ENCODE results near the gene ZBTB43.
A peak's percentile ranks its signal among the peaks of the same experiment; 100 is the strongest.

ZBTB43 gene

DNA sequence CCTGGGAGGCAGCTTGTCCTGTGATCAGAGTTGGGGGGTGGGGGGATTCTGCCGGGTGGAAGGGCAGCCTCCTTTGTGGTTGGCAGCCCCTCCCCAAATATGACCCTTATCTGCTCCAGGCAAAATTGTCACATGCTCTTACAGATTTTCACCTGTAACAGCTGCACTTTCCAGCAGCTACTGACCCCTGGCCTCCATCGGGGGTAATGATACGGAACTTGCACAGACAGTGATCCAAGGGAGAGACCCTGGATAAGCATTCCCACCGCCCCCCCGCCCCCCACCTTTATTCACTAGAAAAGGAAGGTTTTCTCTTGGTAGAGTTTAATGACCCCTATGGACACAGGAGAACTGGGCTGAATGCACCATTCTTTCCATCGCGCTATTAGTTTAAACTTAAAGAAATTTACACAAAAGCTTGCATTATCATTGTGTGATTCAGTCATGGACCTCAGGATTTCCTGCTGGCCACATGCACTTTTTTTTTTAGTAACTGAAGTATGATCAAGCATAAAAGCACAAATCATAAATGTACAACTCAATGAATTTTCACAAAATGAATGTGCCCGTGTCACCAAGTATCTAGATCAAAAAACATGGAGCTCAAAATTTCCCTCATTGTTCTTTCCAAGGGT, 44.9 kb downstream of the ZBTB43 start:
- H3K9me3 ChIP-seq (ENCODE audit: insufficient read depth, low read depth, low read length), result no peaks in the 10 kb centered on the region
- no peak overlapping the region; the same call in 1 of the 2 replicates for H3K9ac ChIP-seq (ENCODE audit: low read depth, low read length)
- no peaks in the 10 kb centered on the region for H3K36me3 ChIP-seq (ENCODE audit: insufficient read depth, low read depth, low read length)
- no peak overlapping the region for H3K27ac ChIP-seq (ENCODE audit: low read length)
- no peak overlapping the region for H3K4me3 ChIP-seq (ENCODE audit: low read length)
- H3K27me3 ChIP-seq (ENCODE audit: insufficient read depth, low read length), result peaks cover 11% of the 10 kb centered on the region; the same call in 1 of the 2 replicates
- no peaks in the 10 kb centered on the region for H3K4me1 ChIP-seq (ENCODE audit: insufficient read depth, low read length)

DNA sequence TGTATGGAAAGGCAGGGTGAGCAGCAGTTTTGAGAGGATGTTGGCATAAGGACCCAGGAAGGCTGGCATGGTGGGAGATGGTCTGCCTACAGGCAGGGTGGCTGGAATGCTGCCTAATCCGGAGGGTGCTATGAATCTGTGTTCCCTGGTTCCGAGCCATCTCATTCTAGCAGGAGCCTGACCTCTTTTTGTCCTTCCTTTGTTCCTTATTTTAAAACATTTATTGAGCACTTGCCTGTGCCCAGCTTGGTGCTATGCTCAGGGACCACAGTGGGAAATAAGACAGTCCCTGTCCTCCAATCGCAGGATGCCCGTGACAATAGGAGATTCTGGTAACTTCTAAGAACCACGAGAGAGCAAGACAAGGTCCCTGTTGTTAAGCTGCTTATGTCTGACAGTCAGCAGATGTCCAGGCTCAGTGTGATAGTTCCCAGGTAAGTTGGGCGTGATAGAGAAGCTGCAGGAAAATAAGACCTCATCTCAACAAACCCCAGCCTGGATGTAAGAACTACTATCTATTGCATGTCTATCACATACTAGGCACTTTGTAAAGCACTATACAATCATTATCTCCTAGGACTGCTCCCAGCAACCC, 46.5 kb downstream of the ZBTB43 start:
- Histone ChIP-seq H3K27me3 (ENCODE audit: insufficient read depth, low read length) (peaks cover 11% of the 10 kb centered on the region; the same call in 1 of the 2 replicates), H3K4me1 (ENCODE audit: insufficient read depth, low read length) (no peaks in the 10 kb centered on the region), H3K36me3 (ENCODE audit: insufficient read depth, low read depth, low read length) (no peaks in the 10 kb centered on the region), H3K4me3 (ENCODE audit: low read length) (no peak overlapping the region), H3K9me3 (ENCODE audit: insufficient read depth, low read depth, low read length) (no peaks in the 10 kb centered on the region), H3K27ac (ENCODE audit: low read length) (no peak overlapping the region), H3K9ac (ENCODE audit: low read depth, low read length) (no peak overlapping the region)

DNA sequence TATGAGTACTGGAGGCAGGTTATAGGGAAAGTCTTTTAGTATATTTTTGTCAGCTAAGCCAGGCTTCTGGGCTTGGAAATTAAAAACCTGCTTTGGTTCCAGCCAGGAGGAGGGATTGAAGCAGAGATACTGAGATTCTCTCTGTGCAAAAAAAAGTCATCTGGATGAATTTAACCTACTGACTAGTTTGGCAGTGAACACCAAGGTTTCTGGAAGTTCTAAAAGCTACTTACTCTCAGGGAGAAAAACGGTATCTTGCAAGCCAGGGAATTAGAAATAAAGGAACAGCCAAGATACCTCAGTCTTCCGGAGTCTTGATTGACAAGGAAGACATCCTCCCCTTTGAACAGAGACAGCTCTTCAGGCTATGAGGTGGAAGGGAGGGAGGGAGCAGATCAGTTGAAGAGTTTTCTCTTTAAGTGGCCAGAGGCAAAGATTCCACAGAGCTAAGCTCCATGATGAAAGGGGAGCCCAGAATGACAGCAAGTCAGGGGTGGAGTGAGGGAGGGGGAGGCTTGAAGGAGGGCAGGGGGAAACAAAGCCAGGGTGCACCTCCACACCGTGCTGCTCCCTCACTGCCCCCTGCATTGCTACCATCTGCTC, 47.3 kb downstream of the ZBTB43 start:
- Histone ChIP-seq H3K36me3 (ENCODE audit: insufficient read depth, low read depth, low read length) (no peaks in the 10 kb centered on the region), H3K27me3 (ENCODE audit: insufficient read depth, low read length) (peaks cover 12% of the 10 kb centered on the region; the same call in 1 of the 2 replicates), H3K9me3 (ENCODE audit: insufficient read depth, low read depth, low read length) (no peaks in the 10 kb centered on the region), H3K9ac (ENCODE audit: low read depth, low read length) (no peak overlapping the region), H3K4me3 (ENCODE audit: low read length) (no peak overlapping the region), H3K27ac (ENCODE audit: low read length) (no peak overlapping the region), H3K4me1 (ENCODE audit: insufficient read depth, low read length) (no peaks in the 10 kb centered on the region)

DNA sequence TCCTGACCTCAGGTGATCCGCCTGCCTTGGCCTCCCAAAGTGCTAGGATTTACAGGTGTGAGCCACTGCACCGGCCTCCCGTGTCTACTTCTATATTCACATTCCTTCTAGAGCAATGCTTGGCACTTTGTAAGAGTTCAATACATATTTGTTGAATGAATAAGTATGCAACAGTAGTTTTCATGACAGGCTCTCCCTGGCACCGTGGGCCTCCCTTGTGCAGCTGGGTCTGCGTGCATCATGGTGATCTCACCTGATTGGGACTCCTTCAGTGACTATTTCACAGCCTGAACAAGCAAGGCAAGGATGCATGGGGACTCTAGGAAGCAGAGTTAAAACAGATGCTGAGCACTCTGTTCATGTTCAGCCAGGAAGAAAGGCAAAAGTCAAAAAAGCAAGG, 48.8 kb downstream of the ZBTB43 start:
- H3K4me3 ChIP-seq (ENCODE audit: low read length), result no peak overlapping the region
- peaks cover 27% of the 10 kb centered on the region for H3K27me3 ChIP-seq (ENCODE audit: insufficient read depth, low read length)
- H3K27ac ChIP-seq (ENCODE audit: low read length), result no peak overlapping the region
- no peak overlapping the region for H3K9ac ChIP-seq (ENCODE audit: low read depth, low read length)
- no peaks in the 10 kb centered on the region for H3K9me3 ChIP-seq (ENCODE audit: insufficient read depth, low read depth, low read length)
- no peaks in the 10 kb centered on the region for H3K4me1 ChIP-seq (ENCODE audit: insufficient read depth, low read length)
- H3K36me3 ChIP-seq (ENCODE audit: insufficient read depth, low read depth, low read length), result no peaks in the 10 kb centered on the region

DNA sequence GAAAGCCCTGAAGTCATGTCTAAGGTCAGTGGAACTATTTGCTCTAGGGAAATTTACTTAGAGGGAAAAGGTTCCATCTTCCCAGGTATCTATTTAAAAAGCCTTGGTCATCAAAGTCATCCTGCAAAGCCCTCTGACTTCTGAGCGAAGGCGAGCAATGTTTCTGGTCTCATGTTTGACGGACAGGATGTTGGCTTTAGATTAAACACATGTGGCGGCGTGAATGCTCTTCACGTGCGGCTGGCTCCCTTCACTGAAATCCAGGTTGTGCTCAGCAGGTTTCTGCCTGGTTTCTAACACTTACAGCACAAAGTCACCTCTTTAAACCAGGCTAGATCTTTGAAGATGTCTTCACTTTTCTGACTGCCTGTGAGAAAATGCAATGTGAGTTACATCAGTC, 49.9 kb downstream of the ZBTB43 start:
- H3K27me3 ChIP-seq (ENCODE audit: insufficient read depth, low read length), result peaks cover 33% of the 10 kb centered on the region
- H3K9me3 ChIP-seq (ENCODE audit: insufficient read depth, low read depth, low read length), result no peaks in the 10 kb centered on the region
- no peak overlapping the region for H3K27ac ChIP-seq (ENCODE audit: low read length)
- no peak overlapping the region for H3K9ac ChIP-seq (ENCODE audit: low read depth, low read length)
- H3K4me1 ChIP-seq (ENCODE audit: insufficient read depth, low read length), result no peaks in the 10 kb centered on the region
- H3K4me3 ChIP-seq (ENCODE audit: low read length), result no peak overlapping the region
- H3K36me3 ChIP-seq (ENCODE audit: insufficient read depth, low read depth, low read length), result no peaks in the 10 kb centered on the region

DNA sequence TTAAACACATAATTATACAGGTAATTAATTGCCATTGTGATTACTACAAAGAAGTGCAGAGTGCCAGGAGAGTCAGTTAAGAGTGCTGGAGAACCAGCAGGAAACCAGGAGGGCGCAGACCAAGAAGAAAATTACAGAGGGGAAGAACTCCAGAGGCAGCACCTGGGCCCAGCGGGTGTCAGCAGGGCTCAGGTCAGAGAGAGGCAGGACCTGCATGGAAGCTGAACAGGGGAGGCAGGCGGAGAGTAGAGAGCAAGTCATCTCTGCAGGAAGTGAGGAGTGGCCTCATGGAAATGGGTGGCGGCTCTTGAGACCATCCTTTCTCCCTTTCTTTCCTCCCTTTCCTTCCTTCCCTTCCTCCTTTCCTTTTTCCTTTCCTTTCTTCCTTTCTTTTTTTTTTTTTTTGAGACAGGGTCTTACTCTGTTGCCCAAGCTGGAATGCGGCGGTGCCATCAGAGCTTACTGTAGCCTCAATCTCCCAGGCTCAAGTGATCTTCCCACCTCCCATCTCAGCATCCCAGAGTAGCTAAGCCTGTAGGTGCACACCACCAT, 51.6 kb downstream of the ZBTB43 start:
- Histone ChIP-seq H3K4me1 (ENCODE audit: insufficient read depth, low read length) (no peaks in the 10 kb centered on the region; the same call in 1 of the 2 replicates), H3K9me3 (ENCODE audit: insufficient read depth, low read depth, low read length) (no peaks in the 10 kb centered on the region), H3K27ac (ENCODE audit: low read length) (no peak overlapping the region), H3K9ac (ENCODE audit: low read depth, low read length) (no peak overlapping the region), H3K27me3 (ENCODE audit: insufficient read depth, low read length) (peaks cover 33% of the 10 kb centered on the region), H3K4me3 (ENCODE audit: low read length) (no peak overlapping the region), H3K36me3 (ENCODE audit: insufficient read depth, low read depth, low read length) (no peaks in the 10 kb centered on the region)

DNA sequence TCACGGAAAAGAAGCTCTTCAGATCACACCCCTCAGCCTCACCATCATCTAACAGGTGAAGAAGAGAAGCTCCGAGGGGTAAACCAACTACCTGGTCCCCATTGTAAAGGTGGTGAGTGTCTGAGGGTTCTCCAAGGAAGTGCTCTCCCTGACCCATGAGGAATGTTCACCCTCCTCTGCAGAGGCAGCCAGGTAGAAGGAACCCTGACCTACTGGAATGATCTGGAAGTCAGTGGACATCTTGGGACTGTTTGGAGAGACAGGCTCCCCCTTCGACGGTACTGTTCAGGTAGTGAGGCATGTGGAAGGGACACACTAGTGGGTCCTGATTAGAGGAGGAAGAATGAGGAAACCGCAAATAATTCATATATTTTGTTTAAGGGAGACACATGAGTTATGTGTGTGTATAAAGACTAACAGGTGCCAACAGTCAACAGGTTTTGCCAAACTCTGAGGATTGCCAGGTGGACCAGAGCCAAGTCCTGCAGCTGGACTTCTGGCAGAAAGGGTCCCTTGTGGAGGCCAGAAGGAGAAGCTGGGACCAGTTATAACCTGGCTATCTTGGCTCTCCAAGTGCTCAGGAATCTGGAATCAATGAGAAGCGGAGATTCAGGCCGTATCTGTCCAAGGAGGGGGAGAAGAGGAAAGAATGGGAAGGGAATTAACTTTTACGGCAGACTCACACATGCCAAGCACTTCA, 52.6 kb downstream of the ZBTB43 start:
- Histone ChIP-seq H3K4me3 (ENCODE audit: low read length) (no peak overlapping the region), H3K4me1 (ENCODE audit: insufficient read depth, low read length) (peaks cover 9% of the 10 kb centered on the region), H3K27me3 (ENCODE audit: insufficient read depth, low read length) (peaks cover 23% of the 10 kb centered on the region), H3K9ac (ENCODE audit: low read depth, low read length) (no peak overlapping the region), H3K27ac (ENCODE audit: low read length) (no peak overlapping the region), H3K36me3 (ENCODE audit: insufficient read depth, low read depth, low read length) (no peaks in the 10 kb centered on the region), H3K9me3 (ENCODE audit: insufficient read depth, low read depth, low read length) (no peaks in the 10 kb centered on the region)

DNA sequence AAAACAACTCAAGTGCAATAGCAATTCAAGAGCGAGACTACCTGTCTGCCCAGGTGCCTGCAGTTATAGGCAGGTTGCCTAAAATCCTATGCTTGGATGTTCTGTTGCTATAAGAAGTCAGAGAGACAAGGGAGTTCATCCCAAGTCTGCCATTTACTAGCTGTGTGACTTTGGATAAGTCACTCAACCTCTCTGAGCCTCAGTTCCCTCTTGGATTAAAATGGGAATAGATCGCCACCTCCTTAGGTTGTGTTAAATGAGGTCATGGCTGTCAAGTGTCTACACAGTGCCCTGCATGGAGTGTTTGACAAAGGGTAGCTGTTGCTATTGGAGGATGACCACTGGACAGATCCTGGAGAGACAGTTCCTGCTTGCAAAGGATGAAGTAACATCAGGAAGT, 54.3 kb downstream of the ZBTB43 start:
- no peak overlapping the region for H3K9ac ChIP-seq (ENCODE audit: low read depth, low read length)
- H3K4me1 ChIP-seq (ENCODE audit: insufficient read depth, low read length), result peaks cover 14% of the 10 kb centered on the region
- peaks cover 22% of the 10 kb centered on the region for H3K27me3 ChIP-seq (ENCODE audit: insufficient read depth, low read length)
- H3K9me3 ChIP-seq (ENCODE audit: insufficient read depth, low read depth, low read length), result no peaks in the 10 kb centered on the region
- H3K4me3 ChIP-seq (ENCODE audit: low read length), result no peak overlapping the region
- H3K27ac ChIP-seq (ENCODE audit: low read length), result no peak overlapping the region
- peaks cover 5% of the 10 kb centered on the region; the same call in 1 of the 2 replicates for H3K36me3 ChIP-seq (ENCODE audit: insufficient read depth, low read depth, low read length)

DNA sequence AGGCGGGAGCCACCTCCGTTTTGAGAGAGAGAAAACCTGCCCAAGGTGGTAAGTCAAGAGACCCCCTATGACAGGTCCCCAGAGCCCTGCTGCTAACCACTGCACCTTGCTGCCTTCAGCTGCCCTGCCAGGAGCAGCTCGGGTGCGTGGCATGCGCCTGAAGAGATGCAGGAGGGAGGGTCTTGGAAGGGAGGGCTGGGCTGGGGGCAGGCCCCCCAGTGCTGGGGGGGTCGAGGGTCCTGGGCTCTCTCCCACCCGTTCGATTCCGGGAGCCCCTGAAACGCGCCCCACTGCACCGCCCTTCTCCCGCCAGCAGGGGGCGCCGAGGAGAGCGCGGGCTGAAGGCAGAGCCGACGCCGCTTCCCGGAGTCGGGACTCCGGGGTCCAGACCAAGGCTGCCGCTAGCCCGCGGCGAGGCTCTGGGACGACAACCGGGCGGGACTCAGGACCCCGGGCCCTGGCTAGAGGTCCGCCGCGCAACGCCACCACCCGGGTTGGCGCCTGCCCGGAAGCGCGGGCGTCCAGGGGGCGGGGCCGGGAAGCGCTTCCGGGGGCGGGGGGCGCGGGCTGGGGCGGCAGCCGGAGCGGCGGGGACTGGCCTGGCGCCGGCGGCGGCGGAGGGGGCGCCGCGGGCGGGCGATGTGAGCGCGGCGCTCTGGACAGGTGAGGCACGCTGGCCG, 55.4 kb downstream of the ZBTB43 start, which contains the start of gene ZBTB34:
Gene ZBTB34 (plus strand): TSS at position 563 of the 680 bp plus-strand sequence. CDS start 18,761 bp downstream, outside the sequence.
- H3K36me3 ChIP-seq (ENCODE audit: insufficient read depth, low read depth, low read length), result peaks cover 16% of the 10 kb centered on the region
- H3K4me1 ChIP-seq (ENCODE audit: insufficient read depth, low read length), result peaks cover 14% of the 10 kb centered on the region
- H3K27me3 ChIP-seq (ENCODE audit: insufficient read depth, low read length), result peaks cover 22% of the 10 kb centered on the region
- H3K27ac ChIP-seq (ENCODE audit: low read length), result no peak within 1 kb of the TSS
- no peaks in the 10 kb centered on the region for H3K9me3 ChIP-seq (ENCODE audit: insufficient read depth, low read depth, low read length)
- H3K9ac ChIP-seq (ENCODE audit: low read depth, low read length), result peak within 1 kb of the TSS; percentile 49; the same call in 1 of the 2 replicates
- H3K4me3 ChIP-seq (ENCODE audit: low read length), result peak within 1 kb of the TSS; percentile 82

DNA sequence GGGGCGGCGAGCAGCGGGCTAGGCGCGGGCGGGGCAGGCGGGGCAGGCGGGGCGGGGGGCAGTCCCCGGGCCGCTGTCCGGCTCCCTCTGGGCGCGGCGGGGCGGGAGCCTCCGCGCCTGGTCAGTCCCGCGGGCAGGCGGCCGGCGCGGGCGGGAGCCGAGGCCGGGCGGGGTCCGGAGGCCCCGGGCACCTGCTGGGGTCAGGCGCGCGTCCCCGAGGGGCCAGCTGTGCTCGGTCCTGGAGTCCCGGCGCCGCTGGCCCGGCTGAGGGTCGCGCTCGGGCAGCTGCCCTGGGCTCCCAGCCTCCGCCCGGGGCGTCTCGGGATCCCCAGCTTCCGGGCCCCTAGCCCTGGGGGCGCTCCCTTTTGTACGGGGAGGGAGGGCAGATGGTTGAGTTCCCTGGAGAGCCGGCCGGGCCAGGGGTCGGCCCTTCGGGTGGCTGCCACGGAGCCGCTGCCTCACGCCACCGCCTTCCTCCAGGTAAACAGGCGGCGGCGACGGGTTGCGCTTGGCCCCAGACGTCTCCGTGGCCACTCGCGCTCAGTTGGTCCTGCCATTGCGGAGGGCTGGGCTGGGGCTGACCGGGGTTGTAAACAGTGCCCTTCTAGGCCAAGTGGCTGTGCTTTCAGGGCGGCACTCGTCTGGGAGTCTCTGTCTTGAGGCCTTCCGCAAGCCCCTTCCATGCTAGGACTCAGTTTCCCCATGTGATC, 56.1 kb downstream of the ZBTB43 start:
- Histone ChIP-seq H3K36me3 (ENCODE audit: insufficient read depth, low read depth, low read length) (peaks cover 21% of the 10 kb centered on the region), H3K9me3 (ENCODE audit: insufficient read depth, low read depth, low read length) (no peaks in the 10 kb centered on the region), H3K27me3 (ENCODE audit: insufficient read depth, low read length) (peaks cover 22% of the 10 kb centered on the region), H3K4me3 (ENCODE audit: low read length) (peak overlapping the region; percentile 82), H3K9ac (ENCODE audit: low read depth, low read length) (peak overlapping the region; percentile 49; the same call in 1 of the 2 replicates), H3K27ac (ENCODE audit: low read length) (no peak overlapping the region), H3K4me1 (ENCODE audit: insufficient read depth, low read length) (peaks cover 14% of the 10 kb centered on the region)

Data from iPS-20b (cell line).